ENCODE measurements around the gene PBXIP1.
"Not testable (repeated sequence)": the region's sequence is repeated elsewhere in the genome, so short reads cannot be mapped to it uniquely, and the experiment has no call there.

Gene PBXIP1

GRCh38 chr1:154992721-154993571 is 37.0 kb upstream of the PBXIP1 start:
- DNase-seq (ENCODE audit: insufficient read length, low spot score) (no peak), FAIRE-seq (no peak)
- peak; percentile 34 for TF ChIP-seq CTCF (IDR thresholded peaks at IDR 0.05; ENCODE audit: insufficient read depth, missing control alignments)

GRCh38 chr1:154990276-154990675 is 34.4 kb upstream of the PBXIP1 start:
- DNase-seq (ENCODE audit: insufficient read length, low spot score) (no peak), FAIRE-seq (no peak)
- no peak for TF ChIP-seq CTCF (IDR thresholded peaks at IDR 0.05; ENCODE audit: insufficient read depth, missing control alignments)

- TF ChIP-seq CTCF (IDR thresholded peaks at IDR 0.05; ENCODE audit: insufficient read depth, missing control alignments), result no peak
- FAIRE-seq (no peak), DNase-seq (ENCODE audit: insufficient read length, low spot score) (no peak)
These were observed 33.4 kb upstream of the PBXIP1 start for GRCh38 chr1:154989195-154989860.

GRCh38 chr1:154988058-154988954 is 32.4 kb upstream of the PBXIP1 start:
- DNase-seq (ENCODE audit: insufficient read length, low spot score) (no peak), FAIRE-seq (no peak)
- TF ChIP-seq CTCF (IDR thresholded peaks at IDR 0.05; ENCODE audit: insufficient read depth, missing control alignments), result peak; percentile 10

GRCh38 chr1:154987326-154987725 is 31.4 kb upstream of the PBXIP1 start:
- FAIRE-seq (no peak), DNase-seq (ENCODE audit: insufficient read length, low spot score) (no peak)
- TF ChIP-seq CTCF (IDR thresholded peaks at IDR 0.05; ENCODE audit: insufficient read depth, missing control alignments), result no peak

GRCh38 chr1:154986736-154987135 is 30.8 kb upstream of the PBXIP1 start:
- not testable (repeated sequence) for FAIRE-seq

GRCh38 chr1:154983776-154984466 is 28.0 kb upstream of the PBXIP1 start:
- no peak for DNase-seq (ENCODE audit: insufficient read length, low spot score)
- FAIRE-seq, result no peak
- TF ChIP-seq CTCF (IDR thresholded peaks at IDR 0.05; ENCODE audit: insufficient read depth, missing control alignments), result no peak

More at GRCh38 chr1:154986736-154987135, 30.8 kb upstream of the PBXIP1 start:
- DNase-seq (ENCODE audit: insufficient read length, low spot score), result not testable (repeated sequence)

All from D721Med (cell line).